LHCN-M2 (cell line): ENCODE data around the gene AMIGO1. TPM values are rescaled to one million over a fixed set of nuclear protein-coding genes. Genes with fewer than 3 reads are reported as not detected.

ENCODE experiments used
- DNase-seq: peaks from one replicate; pipeline ENCODE4 v3.0.0-alpha.2; 2012; ENCODE audit warnings: low read depth
- total RNA-seq: library from RNA; depleted of rRNA; stranded (reverse); fragments of >200 nt; gene quantifications from 2 replicates; pipeline ENCODE4 v1.2.3, GENCODE V29; 2014

AMIGO1 gene
- total RNA-seq, 1 experiment from 2014 or later: 0.29 TPM

DNA sequence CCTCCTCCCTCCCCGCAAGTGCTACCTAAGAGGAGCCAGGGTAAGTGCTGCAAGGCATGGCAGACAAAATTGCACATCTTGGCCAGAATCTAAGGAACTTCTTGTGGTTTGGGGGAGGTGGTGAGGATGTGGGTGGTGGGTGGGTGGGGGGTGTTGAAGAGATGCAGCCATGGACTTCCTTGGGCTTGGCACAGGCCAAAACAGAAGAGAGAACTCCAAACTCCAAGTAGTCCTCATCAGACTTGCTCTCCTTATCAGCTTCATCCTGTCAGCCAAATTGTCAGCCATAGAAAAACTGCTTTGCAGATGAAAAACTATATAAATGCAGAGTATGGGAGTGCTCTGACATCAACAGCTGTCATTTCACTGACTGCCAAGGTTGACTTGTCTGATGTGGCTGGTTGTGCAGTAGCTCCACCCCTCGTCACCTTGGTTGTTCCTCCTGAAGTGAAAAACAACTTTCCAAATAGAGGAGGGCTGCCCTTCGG, 7.1 kb downstream of the AMIGO1 start:
- no peak for DNase-seq

GRCh38 chr1:109501644-109502363, 7.7 kb downstream of the AMIGO1 start:
- no peak for DNase-seq

- DNase-seq: no peak
Measured at GRCh38 chr1:109500941-109501381, 8.6 kb downstream of the AMIGO1 start.

GRCh38 chr1:109499661-109500536, 9.6 kb downstream of the AMIGO1 start:
- DNase-seq: peak; percentile 33

DNA sequence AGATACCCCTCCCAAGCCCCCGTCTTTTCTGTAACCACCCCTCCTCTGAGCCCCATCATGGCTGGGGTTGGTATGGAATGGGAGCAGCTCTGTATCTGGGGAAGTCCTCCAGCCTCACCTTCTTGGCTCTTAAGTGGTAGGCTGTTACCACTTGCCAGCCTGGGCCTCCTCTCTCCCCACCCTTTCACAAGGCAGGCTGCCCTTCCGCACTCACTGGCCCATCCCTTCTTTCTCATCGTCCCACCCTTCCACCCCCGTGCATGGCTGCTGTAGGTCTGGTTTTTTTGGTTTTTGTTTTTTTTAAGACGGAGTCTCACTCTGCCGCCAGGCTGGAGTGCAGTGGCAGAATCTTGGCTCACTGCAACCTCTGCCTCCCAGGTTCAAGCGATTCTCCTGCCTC, 10.4 kb downstream of the AMIGO1 start:
- no peak for DNase-seq

- DNase-seq: peak; percentile 54
Measured at GRCh38 chr1:109498161-109498801, 11.2 kb downstream of the AMIGO1 start.

DNA sequence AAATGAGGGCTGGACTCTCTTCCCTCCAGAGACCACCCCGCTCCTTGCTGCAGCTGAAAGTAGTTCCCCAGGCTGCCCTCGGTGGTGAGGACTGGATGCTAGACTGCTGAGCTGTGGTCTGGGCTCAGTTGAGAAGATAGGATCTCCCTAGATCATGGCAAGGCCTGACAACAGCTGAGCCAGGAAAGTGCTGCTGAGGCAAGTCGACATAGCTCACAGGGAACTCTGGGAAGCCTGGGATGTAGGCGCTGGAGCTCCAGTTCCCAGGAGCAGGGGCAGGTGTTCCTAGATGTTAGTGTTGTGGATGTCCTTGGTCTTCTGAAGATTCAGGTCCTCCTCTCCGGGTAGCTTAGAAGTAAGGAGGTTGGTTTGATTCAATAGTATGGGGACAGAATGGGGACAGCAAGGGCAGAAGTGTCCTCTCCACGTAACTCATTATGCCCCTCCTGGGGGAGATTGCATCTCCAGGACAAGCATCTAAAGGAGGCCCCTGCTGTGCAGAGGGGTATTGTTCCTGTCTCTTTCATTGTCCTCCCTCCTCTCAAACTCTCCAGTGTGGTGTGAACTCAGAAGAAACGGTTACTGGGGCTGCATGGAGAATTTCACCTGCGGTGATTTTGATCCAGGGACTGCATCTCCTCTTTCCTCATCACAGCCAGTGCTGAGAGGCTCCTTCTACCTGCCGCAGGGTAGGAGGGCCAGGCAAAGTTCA, 11.9 kb downstream of the AMIGO1 start:
- DNase-seq: no peak

- no peak for DNase-seq
Measured at GRCh38 chr1:109495738-109496137, 13.8 kb downstream of the AMIGO1 start.

DNA sequence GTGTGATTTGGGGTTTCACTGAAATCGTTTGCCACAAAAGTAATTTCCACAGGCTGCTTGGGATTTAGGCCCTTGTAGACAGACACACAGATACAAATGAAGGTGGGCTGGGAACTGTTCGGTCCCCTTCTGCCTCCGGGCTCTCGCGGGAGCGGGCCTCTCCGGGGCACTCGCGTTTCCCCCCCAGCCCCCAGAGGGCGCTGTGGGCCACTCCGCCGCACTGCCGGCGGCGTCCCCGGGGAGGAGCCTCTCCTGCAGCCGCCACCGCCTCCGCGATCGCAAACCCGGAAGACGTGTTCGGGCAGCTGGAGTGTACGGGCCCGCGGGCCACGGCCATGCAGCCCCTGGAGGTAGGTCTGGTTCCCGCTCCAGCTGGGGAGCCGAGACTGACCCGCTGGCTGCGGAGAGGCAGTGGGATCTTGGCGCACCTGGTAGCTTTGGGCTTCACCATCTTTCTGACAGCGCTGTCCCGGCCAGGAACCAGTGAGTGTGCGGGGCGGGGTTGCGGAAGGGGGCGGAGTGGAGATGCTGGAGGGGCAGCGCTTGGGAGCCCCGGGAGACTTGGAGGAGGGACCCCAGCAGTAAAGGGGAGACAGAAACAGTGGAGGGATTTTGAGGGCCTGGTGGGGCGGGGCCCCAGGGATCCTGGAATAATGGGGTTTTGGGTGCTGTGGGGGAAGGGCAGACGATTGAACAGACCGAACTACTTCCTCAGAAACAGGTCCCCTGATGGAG, 15.6 kb downstream of the AMIGO1 start, which contains the start of gene CYB561D1:
Gene CYB561D1, plus strand, starts transcription at position 290 of the 735 bp plus-strand sequence. Its CDS starts 46 bp downstream, at position 336.
- DNase-seq: peak; percentile 75

- no peak for DNase-seq
Measured at GRCh38 chr1:109493227-109493626, 16.3 kb downstream of the AMIGO1 start.

GRCh38 chr1:109492779-109493178, 16.7 kb downstream of the AMIGO1 start:
- DNase-seq: no peak

DNA sequence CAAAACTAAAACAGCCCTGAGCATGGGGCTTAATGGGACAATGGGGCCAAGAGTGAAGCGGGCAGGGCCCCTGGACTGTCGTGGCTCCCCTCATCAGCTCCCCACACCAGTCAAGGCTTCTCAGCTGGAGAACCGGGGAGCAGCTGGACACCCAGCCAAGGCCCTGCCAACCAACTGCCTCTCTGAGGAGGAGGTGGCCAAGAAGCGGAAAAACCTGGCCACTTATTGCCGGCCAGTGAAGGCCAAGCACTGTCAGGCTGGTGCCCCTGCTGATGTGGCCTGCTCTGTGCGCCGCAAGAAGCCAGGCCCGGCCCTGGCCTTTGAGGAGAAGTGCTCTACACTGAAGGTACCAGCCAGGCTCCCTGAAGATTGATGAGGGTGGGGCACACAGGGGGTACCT, 18.2 kb downstream of the AMIGO1 start:
- no peak for DNase-seq

- DNase-seq: no peak
Measured at GRCh38 chr1:109490934-109491302, 18.6 kb downstream of the AMIGO1 start.

GRCh38 chr1:109490029-109490933, 19.2 kb downstream of the AMIGO1 start:
- peak; percentile 60 for DNase-seq

DNA sequence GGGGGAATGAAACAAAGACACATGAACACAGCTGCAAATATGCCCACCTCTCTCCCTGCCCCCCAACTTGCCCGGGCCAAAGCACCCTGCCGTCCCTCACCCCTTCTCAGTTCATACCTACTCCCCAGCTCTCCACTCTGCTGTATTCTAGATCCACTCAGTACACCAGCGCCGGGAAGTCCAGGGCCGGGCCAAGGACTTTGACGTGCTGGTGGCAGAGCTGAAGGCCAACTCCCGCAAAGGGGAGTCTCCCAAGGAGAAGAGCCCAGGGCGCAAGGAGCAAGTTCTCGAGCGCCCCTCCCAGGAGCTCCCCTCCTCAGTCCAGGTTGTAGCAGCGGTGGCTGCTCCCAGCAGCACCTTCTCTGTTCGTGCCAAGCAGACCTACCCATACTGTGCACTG, 20.8 kb downstream of the AMIGO1 start:
- no peak for DNase-seq

DNA sequence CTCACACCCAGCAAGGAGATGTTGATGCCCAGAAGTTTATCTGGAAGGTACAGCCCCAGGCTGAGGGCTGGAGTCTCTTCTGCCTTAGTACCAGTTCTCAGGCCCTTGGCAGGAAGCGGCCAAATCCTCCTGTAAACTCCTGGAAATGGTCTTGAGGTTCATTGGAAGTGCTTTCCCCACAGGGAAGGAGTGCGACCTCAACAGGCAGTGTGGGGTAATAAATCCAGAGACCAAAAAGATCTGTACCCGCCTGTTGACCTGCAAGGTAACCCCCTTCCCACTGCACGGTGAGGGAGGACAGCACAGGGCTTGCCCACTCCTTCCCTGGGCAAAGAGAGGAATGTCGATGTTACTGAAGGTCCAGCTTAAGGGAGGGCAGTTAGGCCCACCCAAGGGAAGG, 21.3 kb downstream of the AMIGO1 start:
- no peak for DNase-seq

DNA sequence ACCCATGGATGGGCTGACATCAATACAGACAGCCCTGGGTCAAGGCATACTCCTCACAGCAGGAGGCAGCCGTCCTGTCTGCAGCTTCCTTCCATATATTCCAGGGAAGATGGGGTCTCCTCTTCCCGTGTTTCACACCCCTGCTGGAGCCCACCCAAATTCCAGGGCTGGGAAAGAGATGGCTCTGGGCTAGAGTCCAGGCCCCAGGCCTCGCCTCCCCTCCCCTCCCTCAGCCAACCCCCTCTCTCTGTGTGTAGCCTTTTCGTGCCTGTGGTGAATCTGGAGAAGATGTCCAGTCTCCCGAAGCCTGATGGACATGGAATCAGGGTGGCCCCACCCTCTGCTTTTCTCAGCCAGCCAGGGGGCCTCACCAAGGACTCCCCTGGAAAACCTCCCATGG, 22.3 kb downstream of the AMIGO1 start:
- DNase-seq: no peak

- DNase-seq: peak; percentile 16
Measured at GRCh38 chr1:109485001-109485400, 24.5 kb downstream of the AMIGO1 start.

DNA sequence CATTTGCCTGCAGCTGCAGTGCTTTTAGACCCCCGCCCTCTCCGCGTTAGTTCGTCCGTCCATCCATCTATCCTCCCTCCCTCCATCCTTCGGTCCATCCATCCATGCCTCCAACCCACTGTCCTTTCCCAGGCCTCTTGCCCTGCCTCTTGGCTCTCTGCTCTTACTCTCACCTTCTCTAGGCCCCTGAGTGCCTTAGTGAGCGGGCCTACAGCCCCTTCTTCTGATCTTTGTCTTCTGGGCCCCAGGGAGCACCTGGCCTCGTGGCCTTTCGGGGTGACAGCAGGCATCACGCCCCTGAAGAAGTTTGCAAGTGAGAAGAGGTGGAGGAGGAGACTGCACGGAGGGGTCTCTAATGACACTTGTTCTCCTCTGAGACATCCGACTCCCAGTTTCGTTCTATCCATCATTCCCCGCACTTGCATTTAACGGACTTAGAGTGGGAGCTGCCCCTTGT, 25.0 kb downstream of the AMIGO1 start:
- DNase-seq: peak; percentile 14
